Tibial nerve (tissue), 4 donors: ENCODE results near the gene CFAP221. TPM values are rescaled to one million over a fixed set of nuclear protein-coding genes. Genes with fewer than 3 reads are reported as not detected.

Source experiments
- DNase-seq, 2 donors: peaks; one replicate each; pipeline ENCODE4 v3.0.0-alpha.2; 2019; ENCODE audit warnings: low spot score in 2 of 2
- H3K27ac ChIP-seq, 4 donors: fragments of 200-600 bp; sonication (generic) in 3 of 4; one replicate each; pipeline ENCODE4 v1.5.1; 2017 to 2019; ENCODE audit warnings: mild to moderate bottlenecking in 1 of 4
- H3K27me3 ChIP-seq, 2 donors: fragments of 200-600 bp; sonication (generic) in 1 of 2; one replicate each; pipeline versions ENCODE4 v1.5.1 to v1.6.0; 2017 to 2019
- H3K36me3 ChIP-seq, 3 donors: fragments of 200-600 bp; sonication (generic); one replicate each; pipeline ENCODE4 v1.5.1; 2018 to 2019
- H3K4me1 ChIP-seq, 4 donors: fragments of 200-600 bp; sonication (generic) in 3 of 4; one replicate each; pipeline ENCODE4 v1.5.1; 2017 to 2019
- H3K4me3 ChIP-seq, 4 donors: fragments of 200-600 bp; sonication (generic) in 3 of 4; one replicate each; pipeline ENCODE4 v1.5.1; 2017 to 2019; ENCODE audit warnings: mild to moderate bottlenecking in 1 of 4, moderate library complexity in 1 of 4
- H3K9me3 ChIP-seq, 4 donors: fragments of 200-600 bp; sonication (generic) in 3 of 4; one replicate each; pipeline ENCODE4 v1.5.1; 2017 to 2019
- CTCF ChIP-seq, 5 experiments: fragments of 200-600 bp in 3 of 5; fragments of 450-650 bp in 2 of 5; sonication (generic) in 3 of 5; IDR thresholded peaks; one replicate each; pipeline ENCODE4 v1.5.1; 2016 to 2019; ENCODE audit warnings: antibody characterized with exemption in 5 of 5, mild to moderate bottlenecking in 3 of 5, moderate library complexity in 2 of 5
- EP300 ChIP-seq, 2 donors: sonication (generic); formaldehyde crosslinking; IDR thresholded peaks; one replicate each; pipeline ENCODE4 v1.6.1; 2017; ENCODE audit warnings: antibody characterized with exemption in 2 of 2, mild to moderate bottlenecking in 1 of 2
- POLR2A ChIP-seq, 2 donors: fragments of 450-650 bp; IDR thresholded peaks; one replicate each; pipeline ENCODE4 v1.6.1; 2017; ENCODE audit warnings: antibody characterized with exemption in 2 of 2, mild to moderate bottlenecking in 2 of 2, moderate library complexity in 2 of 2
- WGBS, 2 donors: methylation state at CpG; one replicate each; pipeline ENCODE4 v1.1.5; 2018; 5-methylcytosine and 5-hydroxymethylcytosine counted together
- total RNA-seq, 4 donors: library from RNA; depleted of rRNA; stranded (reverse); fragments of >200 nt; gene quantifications; one replicate each; pipeline ENCODE4 v1.1.0, GENCODE V29; 2016

CFAP221 gene
- total RNA-seq, 4 donors from 2014 or later = 0.30 to 1.7 (median 0.42) TPM; not detected in 1

- H3K36me3 ChIP-seq = no peaks in the 10 kb centered on the region
- H3K4me1 ChIP-seq = peaks cover 0 to 7% (median 0%) of the 10 kb centered on the region in 4 donors
- H3K4me3 ChIP-seq = no peak overlapping the region
- H3K27ac ChIP-seq = no peak overlapping the region
- DNase-seq = no peak
- WGBS, 2 donors = 85 to 88% methylated on average over 10 of the region's 10 CpGs
- peaks cover 0 to 22% of the 10 kb centered on the region in 2 donors for H3K27me3 ChIP-seq
- TF ChIP-seq CTCF (IDR thresholded peaks at IDR 0.05) = no peak
- no peak for TF ChIP-seq POLR2A (IDR thresholded peaks at IDR 0.05)
- TF ChIP-seq EP300 (IDR thresholded peaks at IDR 0.05) = no peak
- peaks cover 0 to 6% (median 0%) of the 10 kb centered on the region in 4 donors for H3K9me3 ChIP-seq
Measured at GRCh38 chr2:119519057-119519408, 25.2 kb upstream of the CFAP221 start.

- whole genome bisulfite sequencing, 2 donors = 81 to 91% methylated on average over 3 of the region's 3 CpGs
- Histone ChIP-seq H3K9me3 (peaks cover 0 to 6% (median 0%) of the 10 kb centered on the region in 4 donors), H3K4me3 (no peak overlapping the region), H3K4me1 (peaks cover 0 to 10% (median 0%) of the 10 kb centered on the region in 4 donors), H3K36me3 (no peaks in the 10 kb centered on the region), H3K27me3 (peaks cover 0 to 36% of the 10 kb centered on the region in 2 donors), H3K27ac (no peak overlapping the region)
- no peak for DNase-seq
- TF ChIP-seq POLR2A (IDR thresholded peaks at IDR 0.05) (no peak), EP300 (IDR thresholded peaks at IDR 0.05) (no peak), CTCF (IDR thresholded peaks at IDR 0.05) (no peak)
Measured at GRCh38 chr2:119520696-119521432, 23.4 kb upstream of the CFAP221 start.

- Histone ChIP-seq H3K36me3 (no peaks in the 10 kb centered on the region), H3K27ac (no peak overlapping the region), H3K4me3 (no peak overlapping the region), H3K9me3 (peaks cover 0 to 3% (median 0%) of the 10 kb centered on the region in 4 donors), H3K27me3 (peaks cover 0 to 36% of the 10 kb centered on the region in 2 donors), H3K4me1 (peaks cover 0 to 10% (median 0%) of the 10 kb centered on the region in 4 donors)
- TF ChIP-seq EP300 (IDR thresholded peaks at IDR 0.05) = no peak
- no peak for TF ChIP-seq CTCF (IDR thresholded peaks at IDR 0.05)
- TF ChIP-seq POLR2A (IDR thresholded peaks at IDR 0.05) = no peak
- no peak for DNase-seq
- WGBS, 2 donors = 63 to 65% methylated on average over 11 of the region's 11 CpGs
Measured at GRCh38 chr2:119521433-119522050, 22.7 kb upstream of the CFAP221 start.

- H3K27ac ChIP-seq = no peak overlapping the region
- no peak for TF ChIP-seq EP300 (IDR thresholded peaks at IDR 0.05)
- no peak for TF ChIP-seq POLR2A (IDR thresholded peaks at IDR 0.05)
- TF ChIP-seq CTCF (IDR thresholded peaks at IDR 0.05) = no peak
- H3K27me3 ChIP-seq = peaks cover 0 to 36% of the 10 kb centered on the region in 2 donors
- H3K4me3 ChIP-seq = no peak overlapping the region
- no peaks in the 10 kb centered on the region for H3K9me3 ChIP-seq
- 58 to 76% methylated on average over 6 of the region's 6 CpGs for WGBS, 2 donors
- no peak for DNase-seq
- H3K4me1 ChIP-seq = peaks cover 0 to 10% (median 0%) of the 10 kb centered on the region in 4 donors
- H3K36me3 ChIP-seq = no peaks in the 10 kb centered on the region
Measured at GRCh38 chr2:119522671-119523070, 21.6 kb upstream of the CFAP221 start.

GRCh38 chr2:119523383-119523951 is 20.8 kb upstream of the CFAP221 start:
- Histone ChIP-seq H3K27ac (no peak overlapping the region), H3K9me3 (no peaks in the 10 kb centered on the region), H3K27me3 (peaks cover 0 to 36% of the 10 kb centered on the region in 2 donors), H3K4me1 (peaks cover 0 to 10% (median 0%) of the 10 kb centered on the region in 4 donors), H3K36me3 (no peaks in the 10 kb centered on the region), H3K4me3 (no peak overlapping the region)
- 6 to 10% methylated on average over 21 of the region's 21 CpGs for WGBS, 2 donors
- DNase-seq = no peak
- no peak for TF ChIP-seq POLR2A (IDR thresholded peaks at IDR 0.05)
- no peak for TF ChIP-seq EP300 (IDR thresholded peaks at IDR 0.05)
- no peak for TF ChIP-seq CTCF (IDR thresholded peaks at IDR 0.05)
